ENCODE data around the gene CNDP2.
A peak's percentile ranks its signal among the peaks of the same experiment; 100 is the strongest.
"Not testable (repeated sequence)": the region's sequence is repeated elsewhere in the genome, so short reads cannot be mapped to it uniquely, and the experiment has no call there.

Gene CNDP2

DNA sequence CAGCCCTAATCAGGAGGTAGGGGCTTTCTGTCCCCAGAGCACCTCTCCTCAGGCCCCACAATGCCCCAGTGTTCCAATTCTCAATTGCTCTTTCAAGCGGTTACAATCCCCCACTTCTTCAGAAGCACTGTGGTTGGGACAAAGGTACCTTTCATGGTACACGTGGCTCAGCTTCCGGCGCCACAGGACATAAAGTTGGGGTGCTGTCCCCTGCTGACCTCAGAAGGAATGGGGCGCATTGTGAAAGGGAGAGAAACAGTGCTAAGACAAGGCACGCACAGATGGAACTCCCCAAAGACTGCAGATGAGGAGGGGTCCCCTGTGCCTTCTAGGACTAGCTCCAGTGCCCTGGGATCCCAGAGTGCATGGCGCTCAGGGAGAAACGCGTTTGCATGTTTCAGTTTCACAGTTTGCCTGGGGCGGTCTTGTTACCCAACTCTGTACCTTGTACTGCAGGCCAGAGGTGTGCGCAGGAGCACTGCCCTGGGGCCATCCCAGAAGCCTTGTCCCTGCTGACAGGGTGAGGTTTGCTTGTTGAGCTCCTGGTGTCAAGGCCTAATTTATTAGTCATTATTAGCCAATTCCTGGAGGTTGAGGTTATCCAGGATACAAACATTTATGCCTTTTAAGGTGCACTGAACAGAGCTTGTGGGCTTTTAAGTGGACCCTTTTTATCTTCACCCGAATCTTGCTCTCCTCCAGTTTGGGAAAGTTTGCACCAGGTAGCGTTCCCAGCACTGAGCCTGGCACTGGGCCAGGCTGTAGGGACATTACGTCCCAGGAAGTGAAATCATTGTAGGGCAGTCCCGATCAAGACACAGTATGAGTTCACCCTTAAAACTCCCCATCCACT lies 45.8 kb downstream of the CNDP2 start:
- DNase-seq = no peak

DNA sequence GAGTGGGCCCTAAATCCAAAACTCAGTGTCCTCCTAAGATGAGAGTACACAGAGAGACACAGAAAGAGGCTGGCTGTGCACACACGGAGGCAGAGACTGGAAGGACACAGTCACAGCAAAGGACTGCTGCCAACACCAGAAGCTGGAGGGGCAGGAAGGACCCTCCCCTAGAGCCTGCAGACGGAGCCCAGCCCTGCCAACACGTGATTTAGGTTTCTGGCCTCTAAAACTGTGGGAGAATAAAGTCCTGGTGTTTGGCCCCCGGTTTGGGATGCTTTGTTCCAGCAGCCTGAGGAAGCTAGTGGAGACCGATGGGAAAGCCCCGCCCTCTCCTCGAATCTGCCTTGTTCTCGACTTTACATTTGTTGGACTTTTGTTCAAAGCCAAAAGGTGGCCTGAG lies 48.7 kb downstream of the CNDP2 start:
- no peak for DNase-seq

DNA sequence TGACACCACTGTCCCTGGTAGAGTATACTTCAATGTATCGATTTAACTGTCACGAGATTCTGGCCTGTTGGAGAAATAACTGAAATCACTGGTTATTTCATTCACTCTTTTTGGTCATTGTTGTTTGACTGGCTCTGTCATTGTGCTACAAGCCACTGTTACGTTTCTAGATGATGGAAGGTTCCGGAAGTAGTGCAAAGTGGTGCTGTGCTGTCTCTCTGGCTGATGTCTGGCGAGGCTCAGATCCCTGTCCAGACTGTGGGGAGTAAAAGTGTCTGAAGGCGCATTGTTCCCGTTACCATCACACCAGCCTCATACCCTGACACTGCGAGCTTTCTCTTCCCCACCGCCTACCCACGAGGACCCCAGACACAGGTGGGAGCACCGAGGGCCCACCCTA lies 49.8 kb downstream of the CNDP2 start:
- no peak for DNase-seq

DNA sequence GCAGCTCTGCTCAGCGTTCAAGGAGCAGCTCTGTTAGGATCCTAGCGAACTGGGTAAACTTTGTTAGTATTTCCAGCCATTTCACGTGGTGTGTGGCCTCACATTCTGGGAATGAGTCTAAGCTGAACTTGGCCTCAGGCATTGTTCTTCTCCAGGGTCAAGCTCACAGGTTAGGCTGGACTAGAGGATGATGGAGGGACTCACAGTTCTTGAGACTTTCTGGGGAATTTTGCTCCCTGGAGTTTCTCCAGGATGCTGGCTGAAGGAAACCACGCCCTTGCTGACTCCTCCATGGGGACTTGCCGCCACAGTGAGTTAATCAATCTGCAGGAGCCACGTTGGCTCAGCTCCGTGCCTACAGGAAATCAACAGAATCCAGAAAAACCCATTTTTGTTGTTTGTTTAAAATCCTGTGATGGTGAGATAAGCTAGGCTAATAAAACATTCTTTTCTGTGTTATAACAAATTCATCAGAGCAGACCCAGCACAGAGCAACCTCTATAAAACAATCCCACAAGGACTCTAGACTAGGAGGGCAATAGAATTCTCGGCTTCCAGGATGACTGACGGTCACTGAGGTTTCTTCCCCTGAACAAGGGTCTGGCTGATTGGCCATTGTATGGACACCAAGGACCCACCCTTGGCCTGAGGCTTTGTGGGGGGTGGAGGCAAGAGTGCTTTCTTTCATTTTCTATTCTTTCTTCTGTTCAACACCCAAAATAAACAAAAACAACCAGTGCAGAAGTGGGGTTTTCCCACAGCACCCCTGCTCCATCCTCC lies 50.8 kb downstream of the CNDP2 start:
- no peak for DNase-seq

DNA sequence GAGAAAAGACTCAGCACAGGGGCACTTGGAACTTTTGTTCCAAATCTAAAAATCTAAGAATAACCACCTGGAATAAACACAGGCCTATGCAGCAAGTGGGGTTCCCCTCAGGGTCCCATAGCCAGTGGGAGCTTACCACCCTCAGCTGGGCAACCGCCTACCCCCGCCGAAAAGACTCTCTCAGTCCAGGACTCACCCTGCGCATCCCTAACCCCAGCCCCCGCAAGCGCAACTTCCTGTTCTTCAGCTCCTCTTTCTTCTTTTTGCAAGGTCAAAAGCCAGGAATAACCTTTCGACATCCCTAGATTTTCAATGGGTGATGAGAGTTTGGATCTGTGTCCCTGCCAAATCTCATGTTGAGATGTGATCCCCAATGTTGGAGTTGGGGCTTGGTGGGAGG lies 51.7 kb downstream of the CNDP2 start:
- DNase-seq = no peak

DNA sequence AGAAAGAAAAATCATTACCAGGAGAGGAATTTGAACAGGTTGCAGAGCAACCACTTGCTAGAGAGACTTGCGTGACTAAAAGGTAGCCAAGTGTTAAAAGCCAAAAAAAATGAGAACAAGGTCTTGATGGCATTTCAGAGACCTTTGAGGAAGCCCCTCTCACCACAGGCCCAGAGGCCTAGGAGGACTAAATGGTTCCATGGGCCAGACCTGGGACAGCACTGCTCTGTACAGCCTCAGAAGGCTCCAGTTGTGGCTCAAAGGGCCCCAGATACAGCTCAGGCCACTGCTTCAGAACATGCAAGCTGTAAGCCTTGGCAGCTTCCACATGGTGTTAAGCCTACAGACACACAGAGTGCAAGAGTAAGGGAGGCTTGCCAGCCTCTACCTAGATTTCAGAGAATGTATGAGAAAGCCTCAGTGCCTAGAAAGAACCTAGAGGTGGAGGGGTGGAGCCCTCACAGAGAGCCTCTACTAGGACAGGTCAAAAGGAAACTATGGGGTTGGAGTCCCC lies 53.5 kb downstream of the CNDP2 start:
- DNase-seq = no peak

DNA sequence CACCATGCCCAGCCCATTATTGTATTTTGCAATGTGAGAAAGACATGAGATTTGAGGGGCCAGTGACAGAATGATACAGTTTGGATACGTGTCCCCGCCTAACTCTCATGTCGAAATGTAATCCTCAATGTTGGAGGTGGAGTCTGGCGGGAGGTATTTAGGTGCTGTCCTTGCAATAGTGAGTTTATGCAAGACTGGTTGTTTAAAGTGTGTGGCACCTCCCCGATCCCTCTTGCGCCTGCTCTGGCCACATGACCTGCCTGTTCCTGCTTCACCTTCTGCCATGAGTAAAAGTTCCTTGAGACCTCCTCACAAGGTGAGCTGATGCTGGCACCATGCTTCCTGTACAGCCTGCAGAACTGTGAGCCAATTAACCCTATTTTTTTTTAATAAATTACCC lies 54.7 kb downstream of the CNDP2 start:
- no peak for DNase-seq

DNA sequence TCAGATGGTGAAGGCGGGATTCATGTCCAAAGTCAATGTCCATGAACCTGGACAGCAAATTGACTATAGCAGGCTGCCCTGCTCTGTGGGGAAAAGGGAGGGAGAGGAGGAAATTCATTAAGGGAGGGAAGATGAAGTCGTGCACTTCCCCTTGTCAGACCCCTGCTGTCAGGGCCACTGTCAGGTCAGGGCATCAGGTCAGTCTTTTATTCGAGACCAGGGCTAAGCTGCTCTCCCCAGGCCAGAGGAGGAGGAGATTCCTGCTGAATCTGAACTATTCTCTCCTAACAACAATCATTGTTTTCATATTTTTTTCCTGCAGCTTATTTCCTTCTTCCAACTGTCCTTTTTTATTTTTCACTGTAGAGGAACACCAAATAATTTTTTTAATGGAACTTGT lies 55.3 kb downstream of the CNDP2 start:
- DNase-seq = no peak

DNA sequence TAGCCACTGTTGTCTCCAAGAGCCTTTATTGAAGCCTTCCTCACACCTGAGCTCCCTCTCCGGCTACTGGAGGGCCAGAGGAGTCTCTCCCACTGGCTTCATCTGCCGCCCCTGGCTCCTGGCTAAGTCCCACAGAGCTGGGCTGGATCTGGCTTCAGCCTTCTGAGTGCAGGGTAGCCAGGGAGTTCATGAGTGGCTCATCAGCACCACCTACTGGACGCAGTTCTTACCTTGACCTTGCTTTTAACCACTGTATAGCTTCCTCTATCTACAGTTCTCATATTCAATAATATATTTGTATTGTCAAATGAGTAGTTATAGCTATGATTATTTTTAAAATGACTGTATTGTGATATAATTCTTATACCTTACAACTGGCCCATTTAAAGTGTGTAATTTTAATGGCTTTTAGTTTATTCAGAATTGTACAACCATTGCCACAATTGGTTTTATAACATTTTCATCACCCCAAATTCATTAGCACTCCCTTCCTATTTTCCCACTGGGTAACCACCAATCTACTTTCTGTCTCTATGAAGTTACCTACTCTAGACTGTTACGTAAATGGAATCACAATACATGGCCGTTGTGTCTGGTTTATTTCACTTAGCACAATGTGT lies 55.9 kb downstream of the CNDP2 start:
- peak; percentile 76 for DNase-seq

DNA sequence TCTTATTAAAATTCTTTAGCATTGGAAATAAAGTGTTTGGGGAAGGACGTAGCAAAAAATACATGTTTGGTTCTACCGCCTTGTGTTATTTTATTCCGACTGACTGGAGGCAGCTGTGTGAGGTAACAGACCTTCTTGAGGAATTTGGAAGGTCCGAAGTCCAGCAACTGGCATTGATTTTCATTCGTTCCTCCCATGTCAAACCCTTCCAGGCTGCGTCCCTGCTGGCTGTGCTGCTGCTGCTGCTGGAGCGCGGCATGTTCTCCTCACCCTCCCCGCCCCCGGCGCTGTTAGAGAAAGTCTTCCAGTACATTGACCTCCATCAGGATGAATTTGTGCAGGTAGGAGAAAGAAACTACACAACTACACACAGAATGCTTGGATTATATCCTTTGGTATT lies 60.0 kb downstream of the CNDP2 start:
- DNase-seq = no peak

DNA sequence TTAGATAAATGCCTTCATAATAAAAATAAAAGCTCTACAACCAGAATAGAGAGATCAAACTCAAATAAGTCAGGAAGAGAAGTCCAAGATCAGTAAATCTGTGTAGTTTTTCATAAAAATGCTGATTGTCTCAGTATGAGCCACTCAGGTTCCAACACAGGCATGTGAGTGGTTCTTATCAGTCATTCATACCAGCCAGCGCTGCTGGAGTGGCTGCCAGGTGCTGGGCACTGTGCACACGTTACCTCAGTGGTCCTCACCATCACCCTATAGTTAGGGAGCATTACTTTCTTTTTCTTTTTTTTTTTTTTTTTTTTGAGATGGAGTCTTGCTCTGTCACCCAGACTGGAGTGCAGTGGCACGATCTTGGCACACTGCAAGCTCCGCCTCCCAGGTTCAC lies 61.9 kb downstream of the CNDP2 start:
- no peak for DNase-seq

DNA sequence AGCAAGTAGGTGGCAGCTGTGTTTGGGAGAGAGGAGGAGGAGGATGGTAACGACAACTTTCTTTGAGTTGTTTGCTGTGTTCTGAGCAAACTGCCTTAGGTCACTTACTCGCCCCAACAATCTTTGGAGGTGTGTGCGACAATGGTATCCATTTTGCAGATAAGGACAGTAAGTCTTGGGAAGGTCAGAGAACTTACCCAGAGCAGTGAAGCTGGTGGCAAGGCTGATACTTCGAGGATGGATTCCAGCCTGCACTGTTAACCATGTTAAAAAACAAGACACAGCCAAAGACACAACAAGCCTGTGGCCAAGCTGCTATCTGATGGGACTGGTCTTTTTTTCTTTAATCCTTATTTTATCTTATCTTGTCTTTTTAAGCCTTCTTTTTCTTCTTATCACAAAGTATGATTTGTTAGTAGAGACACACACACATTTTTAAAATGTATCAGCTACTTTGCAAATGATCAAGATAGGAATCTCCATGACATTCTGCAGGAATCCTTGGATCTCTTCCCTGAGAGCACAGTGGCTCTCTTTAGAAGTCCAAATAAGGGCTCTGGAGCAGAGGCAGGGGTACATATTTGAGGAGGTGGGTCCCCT lies 66.1 kb downstream of the CNDP2 start:
- no peak for DNase-seq

DNA sequence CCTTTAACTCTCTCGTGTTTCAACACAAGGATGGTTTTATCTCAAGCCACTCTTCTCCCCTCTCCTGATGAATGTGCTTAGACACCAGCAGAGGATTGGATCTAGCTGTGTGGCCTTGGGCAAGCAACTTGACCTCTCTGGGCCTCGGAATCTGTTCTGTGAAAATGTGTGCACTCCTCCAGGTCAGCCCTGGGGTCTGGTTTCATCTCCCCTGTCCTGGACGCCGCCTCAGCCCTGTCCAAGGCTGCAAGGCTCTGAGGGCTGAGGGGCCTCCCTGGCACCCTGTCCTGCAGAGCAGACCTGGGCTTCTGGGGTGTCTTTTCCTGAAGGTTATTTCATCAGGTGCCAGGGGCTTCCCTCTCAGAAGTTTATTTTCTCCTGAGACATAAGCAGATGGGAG lies 66.6 kb downstream of the CNDP2 start:
- no peak for DNase-seq

DNA sequence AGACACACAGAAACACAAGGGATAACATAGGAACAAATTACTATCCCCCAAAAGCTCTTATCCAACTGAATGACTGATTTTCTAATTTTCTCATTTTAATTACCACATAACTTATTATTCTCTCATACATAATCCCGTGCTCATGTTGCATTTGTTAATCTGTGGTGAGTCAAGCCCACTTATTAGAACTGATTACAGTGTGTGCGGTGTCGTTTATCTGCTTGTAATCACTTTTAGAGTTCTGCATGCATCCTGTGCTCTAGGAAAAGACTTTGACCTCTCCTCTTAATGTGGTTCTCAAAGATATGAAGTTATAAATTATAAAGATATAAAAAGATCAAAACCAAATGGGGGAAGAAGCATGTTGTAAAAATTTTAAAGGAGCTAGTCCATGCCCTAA lies 67.8 kb downstream of the CNDP2 start:
- DNase-seq = no peak

DNA sequence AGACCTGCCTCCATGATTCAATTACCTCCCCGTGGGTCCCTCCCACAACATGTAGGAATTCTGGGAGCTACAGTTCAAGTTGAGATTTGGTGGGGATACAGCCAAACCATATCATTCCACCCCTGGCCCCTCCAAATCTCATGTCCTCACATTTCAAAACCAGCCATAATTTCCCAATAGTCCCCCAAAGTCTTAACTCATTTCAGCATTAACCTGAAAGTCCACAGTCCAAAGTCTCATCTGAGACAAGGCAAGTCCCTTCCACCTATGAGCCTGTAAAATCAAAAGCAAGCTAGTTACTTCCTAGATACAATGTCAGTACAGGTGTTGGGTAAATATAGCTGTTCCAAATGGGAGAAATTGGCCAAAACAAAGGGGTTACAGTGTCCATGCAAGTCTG lies 69.0 kb downstream of the CNDP2 start:
- DNase-seq = not testable (repeated sequence)

DNA sequence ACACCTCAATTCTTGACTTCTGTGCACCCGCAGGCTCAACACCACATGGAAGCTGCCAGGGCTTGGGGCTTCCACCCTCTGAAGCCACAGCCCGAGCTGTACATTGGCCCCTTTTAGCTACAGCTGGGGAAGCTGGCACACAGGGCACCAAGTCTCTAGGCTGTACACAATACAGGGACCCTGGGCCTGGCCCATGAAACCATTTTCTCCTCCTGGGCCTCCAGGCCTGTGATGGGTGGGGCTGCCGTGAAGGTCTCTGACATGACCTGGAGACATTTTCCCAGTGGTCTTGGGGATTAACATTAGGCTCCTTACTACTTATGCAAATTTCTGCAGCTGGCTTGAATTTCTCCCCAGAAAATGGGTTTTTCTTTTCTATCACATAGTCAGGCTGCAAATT lies 69.8 kb downstream of the CNDP2 start:
- not testable (repeated sequence) for DNase-seq

DNA sequence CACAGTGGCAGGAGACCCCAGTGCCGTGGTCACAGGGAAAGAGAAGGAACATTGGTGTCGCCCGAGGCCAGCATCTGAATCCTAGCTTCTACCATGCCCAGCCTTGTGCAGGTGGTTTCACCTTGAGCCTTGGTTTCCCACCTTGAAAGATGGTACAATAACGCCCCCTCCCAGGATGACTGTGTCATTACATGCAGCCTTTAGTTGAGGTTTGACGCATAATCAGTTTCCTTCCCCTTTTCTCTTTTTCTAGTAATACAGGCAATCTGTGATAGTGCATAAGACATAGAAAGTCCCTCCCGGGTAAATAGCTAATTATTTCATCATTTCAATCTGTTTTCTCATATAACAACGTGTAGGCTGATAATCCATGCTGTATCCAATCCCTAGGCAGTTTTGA lies 71.7 kb downstream of the CNDP2 start:
- DNase-seq = no peak

DNA sequence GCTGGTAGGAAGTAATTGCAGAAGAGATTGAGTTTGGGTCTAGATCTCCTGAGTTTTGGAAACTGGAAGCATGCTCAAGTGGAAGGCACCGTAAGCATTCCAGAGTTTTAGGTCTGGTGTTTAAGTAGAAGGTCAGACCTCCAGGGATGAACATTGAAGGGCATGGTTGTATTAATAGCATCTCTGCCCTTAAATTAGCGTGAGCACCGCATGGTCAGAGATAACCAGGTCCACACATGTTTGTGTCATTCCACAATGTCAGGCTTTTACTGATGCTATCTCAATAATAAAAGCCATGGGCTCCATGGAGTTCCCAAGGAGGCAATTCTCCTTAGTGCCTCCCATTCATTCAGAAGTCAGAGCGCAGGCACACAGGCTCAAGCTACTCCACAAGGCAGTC lies 73.2 kb downstream of the CNDP2 start:
- no peak for DNase-seq

DNA sequence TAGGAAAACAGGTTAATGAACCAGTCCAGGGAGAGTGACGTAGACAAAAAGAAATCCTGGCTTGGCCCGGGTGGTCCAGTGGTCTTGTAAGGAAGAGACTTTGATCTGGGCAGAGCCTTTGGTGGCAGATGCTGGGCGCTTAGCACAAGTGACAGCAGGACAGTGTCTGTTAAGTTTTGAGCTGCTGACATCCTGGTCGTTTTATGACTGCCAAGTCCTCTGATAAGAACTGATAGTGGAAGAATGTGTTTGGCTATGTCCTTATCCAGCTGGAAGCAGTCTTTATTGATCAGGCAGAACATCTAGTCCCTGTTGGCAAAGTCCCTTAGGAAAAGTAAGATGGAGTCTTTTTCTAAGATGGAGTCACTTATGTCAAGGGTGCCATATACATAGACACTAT lies 74.1 kb downstream of the CNDP2 start:
- no peak for DNase-seq

DNA sequence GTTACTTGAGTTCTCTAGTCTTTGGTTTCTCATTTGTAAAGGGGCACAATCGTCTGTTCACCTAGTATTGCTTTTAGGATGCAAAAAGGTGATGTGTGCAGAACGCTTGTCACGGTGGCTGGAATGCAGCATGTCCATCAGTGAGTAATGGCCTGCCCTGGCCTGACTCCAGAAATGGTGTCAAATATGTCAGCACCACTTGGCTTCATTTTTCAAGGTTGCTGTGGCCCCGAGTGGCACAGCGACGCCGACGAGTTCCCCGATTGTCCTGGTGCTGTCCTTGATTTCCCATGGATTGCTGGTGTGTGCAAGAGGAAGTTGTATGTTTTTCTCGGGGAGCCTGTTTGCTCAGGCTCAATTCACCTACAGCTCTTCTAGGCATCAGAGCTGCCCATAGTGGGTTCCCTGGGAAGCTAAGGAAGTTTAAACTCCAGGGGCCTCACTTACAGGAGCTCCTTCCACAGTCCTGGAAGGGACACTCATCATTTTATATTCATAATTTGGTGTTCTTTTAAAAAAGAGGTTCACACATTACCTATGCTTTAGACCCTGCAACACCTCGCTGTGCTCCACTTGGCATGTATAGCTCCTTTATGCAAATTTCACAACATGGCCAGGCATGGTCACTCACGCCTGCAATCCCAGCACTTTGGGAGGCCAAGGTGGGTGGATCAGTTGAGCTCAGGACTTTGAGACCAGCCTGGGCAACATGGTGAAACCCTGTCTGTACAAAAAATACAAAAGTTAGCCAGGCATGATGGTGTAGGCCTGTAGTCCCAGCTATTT lies 75.9 kb downstream of the CNDP2 start:
- no peak for DNase-seq

DNA sequence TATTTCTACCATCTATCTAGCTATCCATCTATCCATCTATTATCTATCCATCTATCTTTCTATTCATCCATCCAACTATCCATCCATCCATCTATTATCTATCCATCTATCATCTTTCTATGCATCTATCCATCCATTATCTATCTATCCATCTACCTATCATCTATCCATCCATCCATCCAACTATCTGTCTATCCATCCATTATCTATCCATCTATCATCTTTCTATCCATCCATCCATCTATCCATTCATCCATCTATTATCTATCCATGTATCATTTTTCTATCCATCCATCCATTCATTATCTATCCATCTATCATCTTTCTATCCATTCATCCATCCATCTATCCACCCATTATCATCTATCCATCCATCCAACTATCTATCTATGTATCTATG lies 76.9 kb downstream of the CNDP2 start:
- DNase-seq = no peak

Data from activated naive CD4-positive, alpha-beta T cell treated with anti-CD3 and anti-CD28 coated beads, Interleukin-2, amount 50 U/mL, for 16 hours (primary cell).